OCI-LY7 (cell line): ENCODE measurements around the gene RETREG2. TPM values are rescaled to one million over a fixed set of nuclear protein-coding genes. Genes with fewer than 3 reads are reported as not detected.

Source experiments
- BruUV-seq: library from RNA; stranded (reverse); fragments of 400-500 nt; replicated peaks from 2 replicates; lab custom pipeline; 2021; lab: Mats Ljungman, UMichigan
- CTCF ChIA-PET: fragments of 300-600 bp; sonication (Branson Sonifier 250); formaldehyde crosslinking; loops from one replicate; lab custom pipeline; 2022; ENCODE audit warnings: antibody characterized with exemption; ENCODE audit not compliant: unreplicated experiment; lab: Charles Lee
- POLR2A ChIA-PET: fragments of 300-600 bp; sonication (Branson Sonifier 250); formaldehyde crosslinking; loops from one replicate; lab custom pipeline; 2022; ENCODE audit warnings: antibody characterized with exemption; lab: Charles Lee
- DNase-seq: peaks from one replicate; pipeline ENCODE4 v3.0.0-alpha.2; 2015; ENCODE audit warnings: low spot score
- H2AFZ ChIP-seq: fragments of 200-600 bp; sonication (generic), shearing (Covaris generic); 2 replicates; pipeline ENCODE4 v1.6.1; 2014; ENCODE audit warnings: mild to moderate bottlenecking, antibody characterized with exemption, low read length, moderate library complexity
- H3K27ac ChIP-seq: fragments of 200-600 bp; sonication (generic); 2 replicates; pipeline ENCODE4 v1.5.1; 2014; ENCODE audit warnings: mixed run types, low read depth, mild to moderate bottlenecking, moderate library complexity, low read length, inconsistent platforms; ENCODE audit not compliant: poor library complexity, severe bottlenecking
- H3K36me3 ChIP-seq: fragments of 200-600 bp; sonication (generic); 2 replicates; pipeline ENCODE4 v1.6.1; 2014; ENCODE audit warnings: mild to moderate bottlenecking, antibody characterized with exemption, low read length, moderate library complexity, mixed read lengths; ENCODE audit not compliant: insufficient read depth
- H3K4me1 ChIP-seq: fragments of 200-600 bp; sonication (generic); 2 replicates; pipeline ENCODE4 v1.5.1; 2014; ENCODE audit warnings: mild to moderate bottlenecking, low read length; ENCODE audit not compliant: insufficient read depth, poor library complexity, severe bottlenecking
- H3K4me2 ChIP-seq: fragments of 200-600 bp; sonication (generic); 2 replicates; pipeline ENCODE4 v1.6.1; 2014; ENCODE audit warnings: mild to moderate bottlenecking, low read length
- H3K4me3 ChIP-seq: fragments of 200-600 bp; sonication (generic); 2 replicates; pipeline ENCODE4 v1.5.1; 2014; ENCODE audit warnings: mild to moderate bottlenecking, low read depth, low read length; ENCODE audit not compliant: poor library complexity, severe bottlenecking
- H3K79me2 ChIP-seq: fragments of 200-600 bp; sonication (generic); 2 replicates; pipeline ENCODE4 v1.6.1; 2016; ENCODE audit warnings: low read depth, mild to moderate bottlenecking, low read length, moderate library complexity, mixed read lengths; ENCODE audit not compliant: insufficient read depth
- H3K9me2 ChIP-seq: fragments of 200-600 bp; sonication (generic); 2 replicates; pipeline ENCODE4 v1.6.1; 2016; ENCODE audit warnings: mild to moderate bottlenecking, low read length, mixed read lengths; ENCODE audit not compliant: insufficient read depth
- H3K9me3 ChIP-seq: fragments of 200-600 bp; sonication (generic); 2 replicates; pipeline ENCODE4 v1.6.1; 2014; ENCODE audit warnings: mild to moderate bottlenecking, mixed run types, low read length, mixed read lengths
- H4K20me1 ChIP-seq: fragments of 200-600 bp; sonication (generic); 2 replicates; pipeline ENCODE4 v1.6.1; 2014; ENCODE audit warnings: mild to moderate bottlenecking, antibody characterized with exemption, low read length, moderate library complexity, mixed read lengths; ENCODE audit not compliant: insufficient read depth
- CTCF ChIP-seq: fragments of 200-600 bp; sonication (generic); conservative IDR thresholded peaks from 2 replicates; pipeline ENCODE4 v1.5.1; 2014; ENCODE audit warnings: mild to moderate bottlenecking, antibody characterized with exemption, low read length, moderate library complexity, mixed read lengths
- EZH2phosphoT487 ChIP-seq: fragments of 200-600 bp; sonication (generic); IDR thresholded peaks from 2 replicates; pipeline ENCODE4 v1.6.1; 2018; ENCODE audit warnings: low read depth, borderline replicate concordance, mild to moderate bottlenecking, mixed run types, antibody characterized with exemption, low read length, moderate library complexity, mixed read lengths
- intact Hi-C: fragments of 100-400 bp; cut with micrococcal nuclease; formaldehyde crosslinking; loops from one replicate; pipeline ENCODE4 v1.10.0; 2022; ENCODE audit not compliant: unreplicated experiment
- total RNA-seq, 2 experiments: library from RNA; depleted of rRNA in 1 of 2; stranded (reverse); fragments of >200 nt in 1 of 2; shearing (Covaris generic) in 1 of 2; gene quantifications; 2 replicates each; pipeline ENCODE4 v1.2.3, GENCODE V29; 2014 to 2022

Gene RETREG2
- total RNA-seq, 2 experiments from 2014 or later, result 59.1 to 74.6 TPM

- Histone ChIP-seq H3K27ac (no peak overlapping the region), H3K36me3 (peaks cover 78% of the 10 kb centered on the region), H3K79me2 (peaks cover 19% of the 10 kb centered on the region; the same call in 1 of the 2 replicates), H3K4me1 (peaks cover 8% of the 10 kb centered on the region), H4K20me1 (no peaks in the 10 kb centered on the region), H3K4me3 (no peak overlapping the region), H2AFZ (no peak overlapping the region), H3K4me2 (no peak overlapping the region), H3K9me3 (no peaks in the 10 kb centered on the region), H3K9me2 (no peaks in the 10 kb centered on the region)
- DNase-seq, result no peak
- TF ChIP-seq EZH2phosphoT487 (no peak), CTCF (no peak)
- CTCF ChIA-PET, result no interaction called here
- intact Hi-C loops, result no loop called here
- POLR2A ChIA-PET, result interaction anchor here (1.2 to 6.0 kb wide), 2 partner anchors 11 to 14 kb away, joined by 3 to 28 read pairs; partner anchors contain the start of genes GLB1L and STK16
- BruUV-seq, result no TSS peak
These were observed 56.3 kb downstream of the RETREG2 start for GRCh38 chr2:219234331-219234730.

Other genes with a start within 250 kb of the RETREG2 start
- 0.09 and 0.41 TPM in 2 replicates for gene CDK5R2, start 218.6 kb upstream of the RETREG2 start, total RNA-seq (2014; rRNA removed; shearing (Covaris generic))
- gene CDK5R2, start 218.6 kb upstream of the RETREG2 start, total RNA-seq (2022), result 0.57 and 0.63 TPM in 2 replicates
- gene FEV, start 193.1 kb upstream of the RETREG2 start, total RNA-seq (2014; rRNA removed; shearing (Covaris generic)), result not detected in 2 replicates
- gene FEV, start 193.1 kb upstream of the RETREG2 start, total RNA-seq (2022), result not detected in 2 replicates
- gene CRYBA2, start 184.9 kb upstream of the RETREG2 start, total RNA-seq (2014; rRNA removed; shearing (Covaris generic)), result not detected in 2 replicates
- gene CRYBA2, start 184.9 kb upstream of the RETREG2 start, total RNA-seq (2022), result not detected in 2 replicates
- gene CFAP65, start 136.8 kb upstream of the RETREG2 start, total RNA-seq (2014; rRNA removed; shearing (Covaris generic)), result not detected in 2 replicates
- not detected in 2 replicates for gene CFAP65, start 136.8 kb upstream of the RETREG2 start, total RNA-seq (2022)
- gene IHH, start 117.4 kb upstream of the RETREG2 start, total RNA-seq (2014; rRNA removed; shearing (Covaris generic)), result not detected in 2 replicates
- gene IHH, start 117.4 kb upstream of the RETREG2 start, total RNA-seq (2022), result not detected in 2 replicates
- gene NHEJ1, start 17.5 kb upstream of the RETREG2 start, total RNA-seq (2014; rRNA removed; shearing (Covaris generic)), result 12.7 and 14.9 TPM in 2 replicates
- gene NHEJ1, start 17.5 kb upstream of the RETREG2 start, total RNA-seq (2022), result 12.3 and 14.3 TPM in 2 replicates
- 2.7 and 4.0 TPM in 2 replicates for gene SLC23A3, start 8.2 kb upstream of the RETREG2 start, total RNA-seq (2014; rRNA removed; shearing (Covaris generic))
- gene SLC23A3, start 8.2 kb upstream of the RETREG2 start, total RNA-seq (2022), result 3.1 and 6.7 TPM in 2 replicates
- gene CNPPD1, start 1.4 kb upstream of the RETREG2 start, total RNA-seq (2014; rRNA removed; shearing (Covaris generic)), result 39.2 and 40.1 TPM in 2 replicates
- gene CNPPD1, start 1.4 kb upstream of the RETREG2 start, total RNA-seq (2022), result 67.5 and 68.2 TPM in 2 replicates
- 42.4 and 51.6 TPM in 2 replicates for gene ZFAND2B, start 28.5 kb downstream of the RETREG2 start, total RNA-seq (2014; rRNA removed; shearing (Covaris generic))
- gene ZFAND2B, start 28.5 kb downstream of the RETREG2 start, total RNA-seq (2022), result 35.3 and 35.9 TPM in 2 replicates
- gene ABCB6, start 40.7 kb downstream of the RETREG2 start, total RNA-seq (2014; rRNA removed; shearing (Covaris generic)), result 4.0 and 6.4 TPM in 2 replicates
- gene ABCB6, start 40.7 kb downstream of the RETREG2 start, total RNA-seq (2022), result 8.4 and 10.2 TPM in 2 replicates
- 22.2 and 27.7 TPM in 2 replicates for gene ATG9A, start 51.4 kb downstream of the RETREG2 start, total RNA-seq (2014; rRNA removed; shearing (Covaris generic))
- gene ATG9A, start 51.4 kb downstream of the RETREG2 start, total RNA-seq (2022), result 23.4 and 27.3 TPM in 2 replicates
- 57.8 and 91.0 TPM in 2 replicates for gene ANKZF1, start 51.5 kb downstream of the RETREG2 start, total RNA-seq (2014; rRNA removed; shearing (Covaris generic))
- gene ANKZF1, start 51.5 kb downstream of the RETREG2 start, total RNA-seq (2022), result 73.2 and 82.4 TPM in 2 replicates
- 2.7 and 8.6 TPM in 2 replicates for gene GLB1L, start 67.2 kb downstream of the RETREG2 start, total RNA-seq (2014; rRNA removed; shearing (Covaris generic))
- gene GLB1L, start 67.2 kb downstream of the RETREG2 start, total RNA-seq (2022), result 6.4 and 6.9 TPM in 2 replicates
- 19.6 and 23.4 TPM in 2 replicates for gene STK16, start 67.2 kb downstream of the RETREG2 start, total RNA-seq (2014; rRNA removed; shearing (Covaris generic))
- 39.5 and 42.8 TPM in 2 replicates for gene STK16, start 67.2 kb downstream of the RETREG2 start, total RNA-seq (2022)
- not detected in 2 replicates for gene TUBA4B, start 75.0 kb downstream of the RETREG2 start, total RNA-seq (2014; rRNA removed; shearing (Covaris generic))
- 0.28 TPM in 1 of 2 replicates, not detected in the other for gene TUBA4B, start 75.0 kb downstream of the RETREG2 start, total RNA-seq (2022)
- 62.8 and 96.0 TPM in 2 replicates for gene TUBA4A, start 75.6 kb downstream of the RETREG2 start, total RNA-seq (2014; rRNA removed; shearing (Covaris generic))
- gene TUBA4A, start 75.6 kb downstream of the RETREG2 start, total RNA-seq (2022), result 181 and 186 TPM in 2 replicates
- 49.9 and 53.0 TPM in 2 replicates for gene DNAJB2, start 101.1 kb downstream of the RETREG2 start, total RNA-seq (2014; rRNA removed; shearing (Covaris generic))
- 55.3 and 58.7 TPM in 2 replicates for gene DNAJB2, start 101.1 kb downstream of the RETREG2 start, total RNA-seq (2022)
- gene PTPRN, start 131.1 kb downstream of the RETREG2 start, total RNA-seq (2014; rRNA removed; shearing (Covaris generic)), result not detected in 2 replicates
- gene PTPRN, start 131.1 kb downstream of the RETREG2 start, total RNA-seq (2022), result not detected in 2 replicates
- gene RESP18, start 154.5 kb downstream of the RETREG2 start, total RNA-seq (2014; rRNA removed; shearing (Covaris generic)), result not detected in 2 replicates
- gene RESP18, start 154.5 kb downstream of the RETREG2 start, total RNA-seq (2022), result not detected in 2 replicates
- gene DNPEP, start 209.6 kb downstream of the RETREG2 start, total RNA-seq (2014; rRNA removed; shearing (Covaris generic)), result 39.3 and 40.5 TPM in 2 replicates
- gene DNPEP, start 209.6 kb downstream of the RETREG2 start, total RNA-seq (2022), result 54.2 and 63.6 TPM in 2 replicates
- gene DES, start 240.1 kb downstream of the RETREG2 start, total RNA-seq (2014; rRNA removed; shearing (Covaris generic)), result not detected in 2 replicates
- not detected in 2 replicates for gene DES, start 240.1 kb downstream of the RETREG2 start, total RNA-seq (2022)